ENCODE measurements around the gene TES.

The TES gene

DNA sequence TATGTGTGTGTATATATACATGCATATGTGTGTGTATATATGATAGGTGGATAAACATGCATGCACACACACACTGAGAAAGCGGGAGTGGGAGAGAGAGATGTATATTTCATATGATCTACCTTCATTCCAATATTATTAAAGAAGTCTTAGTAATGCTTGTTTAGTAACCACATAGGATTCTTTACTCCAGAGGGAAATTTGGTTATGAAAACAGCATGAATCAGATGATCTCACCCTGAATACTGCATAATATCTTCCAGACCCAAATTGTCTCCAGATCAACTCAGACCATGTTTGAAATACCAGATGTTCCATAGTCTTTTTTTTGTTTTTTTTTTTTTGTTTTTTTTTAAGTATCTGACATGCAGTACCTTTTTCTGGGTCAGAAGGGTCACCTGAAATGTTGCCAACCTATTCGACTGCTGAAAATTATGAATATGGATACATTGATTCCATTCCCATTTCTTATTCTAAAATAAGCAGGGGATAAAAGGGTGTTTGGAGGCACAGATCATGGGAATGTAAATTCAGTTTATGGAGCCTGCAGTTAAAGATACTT is 17.4 kb downstream of the TES start:
- no peak for DNase-seq (ENCODE audit: low read depth)
- TF ChIP-seq, protein P1, sequence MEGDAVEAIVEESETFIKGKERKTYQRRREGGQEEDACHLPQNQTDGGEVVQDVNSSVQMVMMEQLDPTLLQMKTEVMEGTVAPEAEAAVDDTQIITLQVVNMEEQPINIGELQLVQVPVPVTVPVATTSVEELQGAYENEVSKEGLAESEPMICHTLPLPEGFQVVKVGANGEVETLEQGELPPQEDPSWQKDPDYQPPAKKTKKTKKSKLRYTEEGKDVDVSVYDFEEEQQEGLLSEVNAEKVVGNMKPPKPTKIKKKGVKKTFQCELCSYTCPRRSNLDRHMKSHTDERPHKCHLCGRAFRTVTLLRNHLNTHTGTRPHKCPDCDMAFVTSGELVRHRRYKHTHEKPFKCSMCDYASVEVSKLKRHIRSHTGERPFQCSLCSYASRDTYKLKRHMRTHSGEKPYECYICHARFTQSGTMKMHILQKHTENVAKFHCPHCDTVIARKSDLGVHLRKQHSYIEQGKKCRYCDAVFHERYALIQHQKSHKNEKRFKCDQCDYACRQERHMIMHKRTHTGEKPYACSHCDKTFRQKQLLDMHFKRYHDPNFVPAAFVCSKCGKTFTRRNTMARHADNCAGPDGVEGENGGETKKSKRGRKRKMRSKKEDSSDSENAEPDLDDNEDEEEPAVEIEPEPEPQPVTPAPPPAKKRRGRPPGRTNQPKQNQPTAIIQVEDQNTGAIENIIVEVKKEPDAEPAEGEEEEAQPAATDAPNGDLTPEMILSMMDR (conservative IDR thresholded peaks at IDR 0.05; ENCODE audit: low read depth, low read length) = no peak
- no peak overlapping the region for H3K4me3 ChIP-seq (ENCODE audit: low read length)

DNA sequence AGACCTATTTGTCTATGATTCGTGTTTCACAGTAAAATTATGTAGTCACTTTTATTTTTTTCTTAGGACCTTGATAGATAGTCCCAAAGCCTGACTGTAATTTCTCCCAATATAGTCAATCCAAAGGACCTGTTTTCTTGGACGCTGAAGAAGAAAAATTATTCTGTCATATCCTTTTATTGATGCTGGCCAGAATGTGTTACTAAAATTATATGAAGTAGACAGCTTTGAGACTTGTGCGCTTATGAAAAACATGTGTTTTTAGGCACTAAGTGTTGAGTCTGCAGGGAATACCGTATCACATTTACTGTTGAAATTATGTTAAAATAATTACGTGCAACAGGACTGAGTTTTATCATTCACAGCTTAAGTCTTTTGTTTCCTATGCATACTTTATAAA is 17.9 kb downstream of the TES start:
- H3K4me3 ChIP-seq (ENCODE audit: low read length) = no peak overlapping the region
- TF ChIP-seq, protein P1 (conservative IDR thresholded peaks at IDR 0.05; ENCODE audit: low read depth, low read length) = no peak
- DNase-seq (ENCODE audit: low read depth) = no peak

DNA sequence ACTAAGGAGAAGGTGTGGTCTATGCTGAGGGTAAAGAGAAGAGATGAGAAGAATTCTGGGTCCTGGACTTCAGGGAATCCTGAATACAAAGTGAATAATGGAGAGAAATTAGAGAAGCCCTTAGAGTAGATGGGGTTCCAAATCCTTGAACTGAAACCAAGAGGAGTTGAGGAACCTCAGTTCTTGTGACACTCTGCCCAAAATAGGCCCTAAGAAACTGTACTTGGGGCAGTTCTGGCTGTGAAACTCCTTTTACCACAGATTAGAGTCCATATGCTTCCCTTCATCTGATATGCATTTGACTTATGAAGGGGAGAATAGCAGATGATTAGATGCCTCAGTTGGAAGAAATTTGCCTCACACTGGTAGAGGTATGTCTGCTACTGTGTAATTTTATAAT is 19.0 kb downstream of the TES start:
- H3K4me3 ChIP-seq (ENCODE audit: low read length) = no peak overlapping the region
- TF ChIP-seq, protein P1 (conservative IDR thresholded peaks at IDR 0.05; ENCODE audit: low read depth, low read length) = no peak
- DNase-seq (ENCODE audit: low read depth) = no peak

DNA sequence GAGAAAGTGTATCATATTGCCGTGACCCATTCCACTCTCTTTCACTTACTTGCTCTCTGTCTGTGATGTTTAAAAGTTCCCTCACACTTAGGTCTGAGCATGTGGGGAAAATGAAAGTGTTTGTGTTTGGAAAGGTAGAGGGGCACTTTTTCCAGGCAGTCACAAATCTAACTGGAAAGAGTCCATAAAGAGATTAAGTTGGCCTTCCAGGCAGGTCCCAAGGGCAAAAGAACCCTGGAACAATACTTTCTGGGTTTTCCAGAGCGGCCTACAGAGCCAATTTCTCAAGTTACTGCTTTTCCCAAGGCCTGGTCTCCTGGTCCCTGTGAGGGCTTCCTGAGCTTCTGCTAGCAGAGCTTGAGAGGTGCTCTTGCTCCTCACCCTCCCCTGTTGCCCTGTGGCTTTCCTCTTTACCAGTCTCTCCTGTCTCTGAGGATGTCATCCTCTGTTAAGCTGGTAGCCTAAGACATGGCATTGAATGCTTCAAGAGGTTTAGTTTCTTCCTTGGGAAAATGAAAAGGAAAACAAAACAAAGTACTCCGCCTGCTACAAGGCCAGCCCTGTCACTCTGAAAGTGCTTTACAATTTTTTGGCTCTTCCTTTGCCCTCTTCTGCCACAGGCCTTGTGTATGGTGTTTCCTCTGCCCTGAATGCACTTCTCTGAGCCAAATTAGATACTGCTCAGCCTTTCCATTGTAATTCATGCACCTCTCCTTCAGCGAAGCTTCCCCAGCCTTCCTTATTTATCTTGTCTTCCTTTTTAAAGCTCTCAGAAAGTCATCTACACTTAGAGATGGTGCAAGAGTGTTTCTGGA is 20.1 kb downstream of the TES start:
- no peak overlapping the region for H3K4me3 ChIP-seq (ENCODE audit: low read length)
- DNase-seq (ENCODE audit: low read depth) = no peak
- TF ChIP-seq, protein P1 (conservative IDR thresholded peaks at IDR 0.05; ENCODE audit: low read depth, low read length) = no peak

DNA sequence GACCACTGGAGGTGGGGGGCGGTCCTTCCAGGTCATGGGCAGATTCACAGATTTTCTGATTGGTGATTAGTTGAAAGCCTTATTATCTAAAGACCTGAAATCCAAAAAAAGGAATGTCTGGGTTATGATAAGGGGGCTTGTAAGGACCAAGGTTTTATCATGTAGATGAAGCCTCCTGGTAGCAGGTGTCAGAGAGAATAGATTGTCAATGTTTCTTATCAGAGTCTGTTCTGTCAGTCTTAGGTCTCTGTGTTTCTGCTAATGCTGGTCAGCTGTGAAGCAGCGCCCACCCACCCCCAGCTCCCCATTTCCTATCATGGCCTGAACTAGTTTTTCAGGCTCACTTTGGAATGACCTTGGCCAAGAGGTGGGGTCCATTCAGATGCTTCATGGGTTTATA is 21.2 kb downstream of the TES start:
- TF ChIP-seq, protein P1 (conservative IDR thresholded peaks at IDR 0.05; ENCODE audit: low read depth, low read length) = no peak
- no peak for DNase-seq (ENCODE audit: low read depth)
- no peak overlapping the region for H3K4me3 ChIP-seq (ENCODE audit: low read length)

DNA sequence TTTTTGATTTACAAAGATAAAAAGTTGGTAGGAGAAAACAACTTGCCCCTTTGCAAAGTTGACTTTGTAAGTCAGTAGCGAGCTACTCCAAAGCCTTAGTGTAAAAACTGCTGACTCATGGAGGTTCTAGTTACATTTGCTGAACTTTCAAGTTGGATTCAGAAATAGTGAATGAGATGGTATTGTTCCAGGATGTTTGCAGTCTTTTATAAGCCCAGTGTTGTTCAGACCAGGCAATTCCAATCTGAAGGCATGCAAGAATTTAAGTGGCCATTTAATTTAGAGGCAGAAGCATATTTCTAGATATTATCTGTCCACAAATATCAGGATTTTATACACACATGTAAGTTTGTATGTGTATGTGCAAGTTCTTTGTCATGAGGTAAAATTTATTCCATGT is 21.6 kb downstream of the TES start:
- TF ChIP-seq, protein P1 (conservative IDR thresholded peaks at IDR 0.05; ENCODE audit: low read depth, low read length) = no peak
- peak; percentile 62 for DNase-seq (ENCODE audit: low read depth)
- H3K4me3 ChIP-seq (ENCODE audit: low read length) = no peak overlapping the region

DNA sequence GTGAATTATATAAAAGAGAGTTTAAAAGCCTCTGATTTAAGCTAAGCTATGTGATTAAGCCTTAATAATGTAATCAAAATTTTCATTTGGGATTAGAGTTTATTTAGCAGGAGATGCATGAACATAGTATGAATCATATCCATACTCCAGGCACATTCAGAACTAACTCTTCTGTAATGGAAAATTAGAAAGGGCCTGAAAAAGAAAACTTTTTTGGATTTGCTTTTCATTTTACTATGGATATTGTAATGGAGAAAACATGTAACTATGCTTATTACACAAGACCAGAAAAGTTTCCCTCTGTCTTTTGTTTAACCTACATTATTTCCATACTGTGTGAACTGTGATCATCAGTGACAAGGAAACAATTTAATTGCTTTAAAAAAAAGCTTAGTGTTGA is 22.0 kb downstream of the TES start:
- no peak for DNase-seq (ENCODE audit: low read depth)
- no peak overlapping the region for H3K4me3 ChIP-seq (ENCODE audit: low read length)
- TF ChIP-seq, protein P1 (conservative IDR thresholded peaks at IDR 0.05; ENCODE audit: low read depth, low read length) = no peak
